ENCODE data around the gene ARHGEF11. TPM values are rescaled to one million over a fixed set of nuclear protein-coding genes. Genes with fewer than 3 reads are reported as not detected.
A peak's percentile ranks its signal among the peaks of the same experiment; 100 is the strongest.

Gene ARHGEF11
- total RNA-seq, 1 experiment from 2014 or later, result 25.3 TPM

- intact Hi-C loops (cut with micrococcal nuclease; ENCODE audit: unreplicated experiment), result loop anchor here (5.0 kb wide), 1 partner anchor 160 kb away; no protein-coding TSS in a partner anchor
- BruUV-seq (replicated peaks), result no TSS peak
- no peak overlapping the region for H3K4me3 ChIP-seq (ENCODE audit: low read depth, low read length, poor library complexity, severe bottlenecking)
- no peaks in the 10 kb centered on the region for H3K36me3 ChIP-seq (ENCODE audit: insufficient read depth, low read length, poor library complexity, severe bottlenecking)
- CTCF ChIA-PET, result no interaction called here
- H3K9me3 ChIP-seq (ENCODE audit: low read depth, low read length, poor library complexity, severe bottlenecking), result no peaks in the 10 kb centered on the region
- DNase-seq (ENCODE audit: low spot score), result no peak
- no peak for TF ChIP-seq CTCF (conservative IDR thresholded peaks at IDR 0.05; ENCODE audit: low read depth, low read length)
- TF ChIP-seq EZH2 (IDR thresholded peaks at IDR 0.05; ENCODE audit: borderline replicate concordance, low read depth, low read length, poor library complexity, severe bottlenecking), result no peak
- POLR2A ChIA-PET (ENCODE audit: low non-redundant PET), result no interaction called here
- H3K4me1 ChIP-seq (ENCODE audit: insufficient read depth, low read length, poor library complexity, severe bottlenecking), result no peaks in the 10 kb centered on the region
- no peak overlapping the region for H3K27ac ChIP-seq (ENCODE audit: low read depth, low read length, poor library complexity, severe bottlenecking)
- no peaks in the 10 kb centered on the region for H3K27me3 ChIP-seq (replicated peaks; ENCODE audit: insufficient read depth, low read depth, low read length, poor library complexity)
Observed at GRCh38 chr1:156912310-156912709, 133.2 kb downstream of the ARHGEF11 start.

DNA sequence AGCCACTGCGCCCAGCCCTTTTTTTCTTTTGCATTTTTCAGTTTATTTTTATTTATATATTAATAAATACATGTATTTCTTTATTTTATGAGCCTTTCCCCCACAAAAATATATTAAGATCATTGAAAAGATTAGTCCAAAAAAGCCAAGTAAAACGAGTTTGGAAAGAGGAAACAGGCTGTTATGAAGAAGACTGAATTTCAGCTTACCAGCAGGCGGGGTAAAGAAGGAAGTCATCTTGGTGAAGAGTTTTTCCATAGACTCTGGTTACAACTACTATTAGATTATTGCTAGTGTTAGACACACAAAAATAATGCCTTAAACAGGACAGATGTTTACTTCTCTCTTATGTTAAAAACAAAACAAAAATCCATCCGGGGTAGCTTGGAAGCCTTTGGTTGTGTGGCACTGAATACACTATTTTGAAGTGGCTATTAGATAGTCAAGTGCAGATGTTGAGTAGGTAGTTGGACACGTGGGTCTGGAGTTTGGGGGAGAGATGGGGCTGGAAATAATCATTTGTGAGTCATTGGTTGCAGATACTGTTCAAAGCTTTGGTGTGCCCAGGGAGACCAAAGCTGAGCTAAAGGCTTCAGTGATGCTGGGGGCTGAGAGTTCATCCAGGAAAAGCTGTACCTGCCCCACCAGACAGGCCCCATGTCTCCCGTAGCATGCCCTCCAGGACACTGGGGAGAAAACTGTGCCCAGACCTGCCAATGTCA is 133.8 kb downstream of the ARHGEF11 start:
- Histone ChIP-seq H3K27ac (ENCODE audit: low read depth, low read length, poor library complexity, severe bottlenecking) (no peak overlapping the region), H3K4me3 (ENCODE audit: low read depth, low read length, poor library complexity, severe bottlenecking) (no peak overlapping the region), H3K27me3 (replicated peaks; ENCODE audit: insufficient read depth, low read depth, low read length, poor library complexity) (no peaks in the 10 kb centered on the region), H3K4me1 (ENCODE audit: insufficient read depth, low read length, poor library complexity, severe bottlenecking) (no peaks in the 10 kb centered on the region), H3K9me3 (ENCODE audit: low read depth, low read length, poor library complexity, severe bottlenecking) (no peaks in the 10 kb centered on the region), H3K36me3 (ENCODE audit: insufficient read depth, low read length, poor library complexity, severe bottlenecking) (no peaks in the 10 kb centered on the region)
- DNase-seq (ENCODE audit: low spot score), result no peak
- ChIA-PET CTCF (interaction anchor here (1.1 kb wide), 1 partner anchor 59 kb away, joined by 9 read pairs; no protein-coding TSS in a partner anchor), POLR2A (ENCODE audit: low non-redundant PET) (no interaction called here)
- no peak for TF ChIP-seq EZH2 (IDR thresholded peaks at IDR 0.05; ENCODE audit: borderline replicate concordance, low read depth, low read length, poor library complexity, severe bottlenecking)
- TF ChIP-seq CTCF (conservative IDR thresholded peaks at IDR 0.05; ENCODE audit: low read depth, low read length), result no peak
- intact Hi-C loops (cut with micrococcal nuclease; ENCODE audit: unreplicated experiment), result loop anchor here (5.0 kb wide), 1 partner anchor 161 kb away; no protein-coding TSS in a partner anchor
- no TSS peak for BruUV-seq (replicated peaks)

- no peak overlapping the region for H3K4me3 ChIP-seq (ENCODE audit: low read depth, low read length, poor library complexity, severe bottlenecking)
- H3K36me3 ChIP-seq (ENCODE audit: insufficient read depth, low read length, poor library complexity, severe bottlenecking), result no peaks in the 10 kb centered on the region
- CTCF ChIA-PET, result interaction anchor here (1.1 to 1.3 kb wide), 5 partner anchors 14 to 204 kb away, joined by 3 to 9 read pairs (median 4); partner anchors contain the start of gene CRABP2
- intact Hi-C loops (cut with micrococcal nuclease; ENCODE audit: unreplicated experiment), result loop anchor here (5.0 kb wide), 1 partner anchor 162 kb away; no protein-coding TSS in a partner anchor
- no peaks in the 10 kb centered on the region for H3K27me3 ChIP-seq (replicated peaks; ENCODE audit: insufficient read depth, low read depth, low read length, poor library complexity)
- TF ChIP-seq CTCF (conservative IDR thresholded peaks at IDR 0.05; ENCODE audit: low read depth, low read length) (peak; percentile 94), EZH2 (IDR thresholded peaks at IDR 0.05; ENCODE audit: borderline replicate concordance, low read depth, low read length, poor library complexity, severe bottlenecking) (no peak)
- no peaks in the 10 kb centered on the region for H3K9me3 ChIP-seq (ENCODE audit: low read depth, low read length, poor library complexity, severe bottlenecking)
- H3K4me1 ChIP-seq (ENCODE audit: insufficient read depth, low read length, poor library complexity, severe bottlenecking), result no peaks in the 10 kb centered on the region
- POLR2A ChIA-PET (ENCODE audit: low non-redundant PET), result no interaction called here
- no peak overlapping the region for H3K27ac ChIP-seq (ENCODE audit: low read depth, low read length, poor library complexity, severe bottlenecking)
- DNase-seq (ENCODE audit: low spot score), result peak; percentile 57
- no TSS peak for BruUV-seq (replicated peaks)
Observed at GRCh38 chr1:156910309-156910782, 135.2 kb downstream of the ARHGEF11 start.
